ENCODE results near the gene GSTP1. TPM values are rescaled to one million over a fixed set of nuclear protein-coding genes. Genes with fewer than 3 reads are reported as not detected.
"Not testable (repeated sequence)": the region's sequence is repeated elsewhere in the genome, so short reads cannot be mapped to it uniquely, and the experiment has no call there.

GSTP1 gene
- total RNA-seq, 4 donors from 2014 or later = 514 to 845 (median 628) TPM

GRCh38 chr11:67543585-67543984 lies 40.0 kb upstream of the GSTP1 start:
- Histone ChIP-seq H3K9me3 (no peaks in the 10 kb centered on the region), H3K27me3 (peaks cover 7% of the 10 kb centered on the region), H3K4me1 (no peaks in the 10 kb centered on the region), H3K36me3 (no peaks in the 10 kb centered on the region), H3K27ac (no peak overlapping the region), H3K4me3 (no peak overlapping the region)
- TF ChIP-seq POLR2A (IDR thresholded peaks at IDR 0.05) (no peak), EP300 (IDR thresholded peaks at IDR 0.05) (no peak), POLR2AphosphoS5 (IDR thresholded peaks at IDR 0.05) (no peak), CTCF (IDR thresholded peaks at IDR 0.05) (no peak)
- 40% methylated on average over 1 of the region's 2 CpGs; no CpG with 5 or more reads in 1 of the 2 donors for WGBS, 2 donors (ENCODE audit: low coverage in 1 of 2)
- ATAC-seq = no peak

GRCh38 chr11:67544616-67545242 lies 38.9 kb upstream of the GSTP1 start:
- no peaks in the 10 kb centered on the region for H3K4me1 ChIP-seq
- no peaks in the 10 kb centered on the region for H3K9me3 ChIP-seq
- ATAC-seq = no peak
- TF ChIP-seq POLR2AphosphoS5 (IDR thresholded peaks at IDR 0.05) (no peak), POLR2A (IDR thresholded peaks at IDR 0.05) (no peak), EP300 (IDR thresholded peaks at IDR 0.05) (no peak), CTCF (IDR thresholded peaks at IDR 0.05) (no peak)
- 24 to 83% methylated on average over 4 to 10 of the region's 10 CpGs for WGBS, 2 donors (ENCODE audit: low coverage in 1 of 2)
- no peak overlapping the region for H3K4me3 ChIP-seq
- no peaks in the 10 kb centered on the region for H3K36me3 ChIP-seq
- no peak overlapping the region for H3K27ac ChIP-seq
- no peaks in the 10 kb centered on the region for H3K27me3 ChIP-seq

- Histone ChIP-seq H3K4me1 (no peaks in the 10 kb centered on the region), H3K36me3 (no peaks in the 10 kb centered on the region), H3K27me3 (no peaks in the 10 kb centered on the region), H3K9me3 (no peaks in the 10 kb centered on the region), H3K4me3 (no peak overlapping the region), H3K27ac (no peak overlapping the region)
- TF ChIP-seq CTCF (IDR thresholded peaks at IDR 0.05) (no peak), POLR2A (IDR thresholded peaks at IDR 0.05) (no peak), EP300 (IDR thresholded peaks at IDR 0.05) (no peak), POLR2AphosphoS5 (IDR thresholded peaks at IDR 0.05) (no peak)
- 40% methylated on average over 1 of the region's 8 CpGs; no CpG with 5 or more reads in 1 of the 2 donors for WGBS, 2 donors (ENCODE audit: low coverage in 1 of 2)
- ATAC-seq = no peak
Observed at GRCh38 chr11:67545280-67545679, 38.3 kb upstream of the GSTP1 start.

- H3K9me3 ChIP-seq, H3K36me3 ChIP-seq, H3K4me1 ChIP-seq, ATAC-seq, H3K4me3 ChIP-seq, H3K27me3 ChIP-seq, H3K27ac ChIP-seq: not testable (repeated sequence)
- 74 to 100% methylated on average over 1 to 3 of the region's 4 CpGs for WGBS, 2 donors (ENCODE audit: low coverage in 1 of 2)
Observed at GRCh38 chr11:67548112-67548511, 35.5 kb upstream of the GSTP1 start.

GRCh38 chr11:67548555-67549110 lies 35.0 kb upstream of the GSTP1 start:
- ATAC-seq = no peak
- H3K4me1 ChIP-seq = no peaks in the 10 kb centered on the region

More at GRCh38 chr11:67548555-67549110, 35.0 kb upstream of the GSTP1 start:
- TF ChIP-seq CTCF (IDR thresholded peaks at IDR 0.05) = no peak
- no peak for TF ChIP-seq POLR2AphosphoS5 (IDR thresholded peaks at IDR 0.05)
- no peak for TF ChIP-seq POLR2A (IDR thresholded peaks at IDR 0.05)
- no peak for TF ChIP-seq EP300 (IDR thresholded peaks at IDR 0.05)
- Histone ChIP-seq H3K4me3 (no peak overlapping the region), H3K27ac (no peak overlapping the region), H3K36me3 (no peaks in the 10 kb centered on the region), H3K27me3 (no peaks in the 10 kb centered on the region), H3K9me3 (no peaks in the 10 kb centered on the region)
- 89 to 97% methylated on average over 3 to 9 of the region's 9 CpGs for WGBS, 2 donors (ENCODE audit: low coverage in 1 of 2)
